ENCODE results near the gene PPP2CA.

GRCh38 chr5:134228624-134229023 is 2.8 kb upstream of the PPP2CA start:
- TF ChIP-seq CTCF (IDR thresholded peaks at IDR 0.05) (no peak), EP300 (IDR thresholded peaks at IDR 0.05; ENCODE audit: low read depth) (no peak)
